GM23338 (cell line): ENCODE data around the gene MED19. TPM values are rescaled to one million over a fixed set of nuclear protein-coding genes. Genes with fewer than 3 reads are reported as not detected.

Experiments
- ATAC-seq: fragments of 200-7000 bp; cut with Tn5 transposase; 3 replicates; pipeline ENCODE4 v1.9.1; 2020
- DNase-seq: peaks from one replicate; pipeline ENCODE4 v3.0.0-alpha.2; 2015; ENCODE audit warnings: low spot score
- H2AFZ ChIP-seq: fragments of 200-600 bp; sonication (generic); 2 replicates; pipeline ENCODE4 v1.8.0; 2016; ENCODE audit warnings: antibody characterized with exemption, mild to moderate bottlenecking, moderate library complexity
- H3F3A ChIP-seq: fragments of 200-600 bp; sonication (generic); replicated peaks from 2 replicates; pipeline ENCODE4 v1.8.0; 2017; ENCODE audit warnings: antibody characterized with exemption, mixed run types, low read depth
- H3K27ac ChIP-seq: fragments of 200-600 bp; sonication (generic); 2 replicates; pipeline ENCODE4 v1.6.1; 2016; ENCODE audit warnings: low read depth
- H3K27me3 ChIP-seq: fragments of 200-600 bp; sonication (generic); 2 replicates; pipeline ENCODE4 v1.8.0; 2016; ENCODE audit warnings: mild to moderate bottlenecking, mixed run types, moderate library complexity; ENCODE audit not compliant: insufficient read depth
- H3K36me3 ChIP-seq: fragments of 200-600 bp; sonication (generic); 2 replicates; pipeline ENCODE4 v1.8.0; 2016; ENCODE audit warnings: mild to moderate bottlenecking; ENCODE audit not compliant: insufficient read depth
- H3K4me1 ChIP-seq: fragments of 200-600 bp; sonication (generic); 2 replicates; pipeline ENCODE4 v1.8.0; 2016; ENCODE audit warnings: mild to moderate bottlenecking, moderate library complexity; ENCODE audit not compliant: insufficient read depth
- H3K4me2 ChIP-seq: fragments of 200-600 bp; sonication (generic); 2 replicates; pipeline ENCODE4 v1.7.1; 2017; ENCODE audit warnings: mixed run types
- H3K4me3 ChIP-seq: fragments of 200-600 bp; sonication (generic); 2 replicates; pipeline ENCODE4 v1.6.1; 2016; ENCODE audit warnings: mixed run types
- H3K79me2 ChIP-seq: fragments of 200-600 bp; sonication (generic); replicated peaks from 2 replicates; pipeline ENCODE4 v1.8.0; 2017; ENCODE audit warnings: mild to moderate bottlenecking; ENCODE audit not compliant: insufficient read depth
- H3K9me2 ChIP-seq: fragments of 200-600 bp; sonication (generic); 2 replicates; pipeline ENCODE4 v1.8.0; 2017; ENCODE audit not compliant: insufficient read depth
- H4K20me1 ChIP-seq: fragments of 200-600 bp; sonication (generic); replicated peaks from 2 replicates; pipeline ENCODE4 v1.8.0; 2017; ENCODE audit warnings: mild to moderate bottlenecking; ENCODE audit not compliant: insufficient read depth
- H3K27ac Mint-ChIP-seq: 2 replicates; pipeline ENCODE4 v1.8.0; 2020; ENCODE audit warnings: inconsistent platforms, mild to moderate bottlenecking, moderate library complexity, mixed read lengths
- H3K27me3 Mint-ChIP-seq: 3 replicates; pipeline ENCODE4 v1.8.0; 2022; ENCODE audit warnings: low read depth, mild to moderate bottlenecking, moderate library complexity, mixed read lengths, inconsistent platforms; ENCODE audit not compliant: insufficient read depth, poor library complexity
- H3K36me3 Mint-ChIP-seq: 3 replicates; pipeline ENCODE4 v1.8.0; 2021; ENCODE audit warnings: low read depth, mild to moderate bottlenecking, inconsistent platforms, moderate library complexity, mixed read lengths
- H3K4me1 Mint-ChIP-seq: 3 replicates; pipeline ENCODE4 v1.8.0; 2020; ENCODE audit warnings: mild to moderate bottlenecking, inconsistent platforms, mixed read lengths
- H3K4me3 Mint-ChIP-seq: 3 replicates; pipeline ENCODE4 v1.8.0; 2021; ENCODE audit warnings: moderate library complexity, mild to moderate bottlenecking, inconsistent platforms, mixed read lengths
- H3K9me3 Mint-ChIP-seq: 3 replicates; pipeline ENCODE4 v1.8.0; 2020; ENCODE audit warnings: moderate library complexity, mild to moderate bottlenecking, inconsistent platforms, mixed read lengths
- CREB1 ChIP-seq: fragments of 250-450 bp; sonication (Bioruptor Pico); IDR thresholded peaks from 2 replicates; pipeline ENCODE4 v1.5.0; 2020; ENCODE audit warnings: low read depth, mild to moderate bottlenecking, moderate library complexity
- ETS1 ChIP-seq: IDR thresholded peaks from 2 replicates; pipeline ENCODE4 v1.6.1; 2016; ENCODE audit warnings: antibody characterized with exemption
- EZH2 ChIP-seq: fragments of 200-600 bp; sonication (generic); IDR thresholded peaks from one replicate; pipeline ENCODE4 v1.8.0; 2017; ENCODE audit warnings: antibody characterized with exemption, mild to moderate bottlenecking, low read depth; ENCODE audit not compliant: unreplicated experiment
- POLR2AphosphoS5 ChIP-seq: IDR thresholded peaks from 2 replicates; pipeline ENCODE4 v1.6.1; 2016; ENCODE audit warnings: antibody characterized with exemption, low read depth
- STAT1 ChIP-seq: IDR thresholded peaks from one replicate; pipeline ENCODE4 v1.6.1; 2016; ENCODE audit warnings: antibody characterized with exemption; ENCODE audit not compliant: unreplicated experiment
- ZNF114 ChIP-seq: fragments of 250-450 bp; sonication (Bioruptor Pico); IDR thresholded peaks from 2 replicates; pipeline ENCODE4 v1.5.0; 2020; ENCODE audit warnings: mild to moderate bottlenecking, moderate library complexity
- ZNF331 ChIP-seq: fragments of 250-450 bp; sonication (Bioruptor Pico); IDR thresholded peaks from 2 replicates; pipeline ENCODE4 v1.5.0; 2020; ENCODE audit warnings: low read depth, mild to moderate bottlenecking, moderate library complexity
- ZNF462 ChIP-seq: fragments of 250-450 bp; sonication (Bioruptor Pico); IDR thresholded peaks from 2 replicates; pipeline ENCODE4 v1.5.0; 2020; ENCODE audit warnings: mild to moderate bottlenecking, moderate library complexity
- polyA plus RNA-seq: library from polyadenylated mRNA; unstranded; fragments of >200 nt; fragmentation: Nextera tagmentation; extraction: Ambion mirVana; gene quantifications from 2 replicates; pipeline ENCODE4 v1.2.1, GENCODE V29; 2016
- total RNA-seq: library from RNA; depleted of rRNA; stranded (reverse); fragments of >200 nt; shearing (Covaris generic); gene quantifications from 2 replicates; pipeline ENCODE4 v1.2.3, GENCODE V29; 2014

Gene MED19
- total and polyA plus RNA-seq, 2 experiments from 2014 or later = 17.7 to 64.9 TPM

- no peak for TF ChIP-seq ZNF462 (CRISPR knock-in tag)
These were observed 44.1 kb downstream of the MED19 start, which contains the start of gene ZDHHC5 (continued) for GRCh38 chr11:57667736-57668433.

DNA sequence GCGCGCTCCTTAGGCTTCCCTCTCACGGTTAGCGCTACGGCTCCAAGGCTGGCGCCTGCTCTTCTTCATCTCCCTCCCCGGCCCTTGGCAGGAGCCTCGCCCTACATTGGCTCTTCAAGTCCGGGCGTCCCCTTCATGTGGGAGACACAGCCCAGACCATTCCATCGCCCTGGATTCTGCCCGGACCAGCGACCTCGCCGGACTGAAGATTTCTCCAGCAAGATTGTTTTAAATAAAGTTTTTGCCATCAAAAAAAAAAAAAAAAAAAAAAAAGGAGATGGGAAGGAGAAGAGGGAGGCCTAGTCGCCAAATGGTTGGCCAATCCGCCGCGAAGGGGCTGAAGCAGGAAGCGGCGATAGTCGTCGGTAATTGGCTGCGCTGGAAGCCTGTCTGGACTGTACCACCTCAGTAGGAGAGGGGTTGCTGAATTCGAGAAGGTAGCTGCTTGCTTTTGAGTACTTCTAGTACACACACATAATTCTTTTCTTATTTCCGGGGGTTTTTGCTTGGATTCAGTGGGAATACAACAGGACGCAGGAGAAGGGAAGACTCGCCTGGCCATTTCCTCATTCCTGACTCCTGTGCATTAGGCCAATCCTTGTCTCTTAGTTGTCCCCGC lies 44.8 kb downstream of the MED19 start:
- peak overlapping the region; percentile 88 for H3K27ac ChIP-seq
- H4K20me1 ChIP-seq = peaks cover 7% of the 10 kb centered on the region; the same call in 1 of the 2 replicates
- no peaks in the 10 kb centered on the region for H3K9me2 ChIP-seq
- ATAC-seq = peak; percentile 76
- H3F3A ChIP-seq = peaks cover 6% of the 10 kb centered on the region
- peaks cover 12% of the 10 kb centered on the region for H3K4me1 Mint-ChIP-seq
- H3K27me3 Mint-ChIP-seq = peaks cover 18% of the 10 kb centered on the region
- H2AFZ ChIP-seq = peak overlapping the region; percentile 53
- peak overlapping the region; percentile 87 for H3K4me3 ChIP-seq
- peak overlapping the region; percentile 80 for H3K4me2 ChIP-seq
- no peaks in the 10 kb centered on the region for H3K27me3 ChIP-seq
- DNase-seq = peak; percentile 99
- peaks cover 40% of the 10 kb centered on the region for H3K79me2 ChIP-seq
- H3K4me1 ChIP-seq = peaks cover 5% of the 10 kb centered on the region; the same call in 1 of the 2 replicates
- peak overlapping the region; percentile 100 for H3K27ac Mint-ChIP-seq
- TF ChIP-seq ZNF114 (no peak), ZNF331 (CRISPR knock-in tag) (no peak), EZH2 (no peak), STAT1 (no peak), ETS1 (peak; percentile 51; the same call in 1 of the 2 replicates), POLR2AphosphoS5 (peak; percentile 68), CREB1 (no peak; the same call in 1 of the 2 replicates)
- peaks cover 2% of the 10 kb centered on the region; the same call in 2 of the 3 replicates for H3K9me3 Mint-ChIP-seq
- H3K4me3 Mint-ChIP-seq = peak overlapping the region; percentile 97
- H3K36me3 ChIP-seq = peaks cover 4% of the 10 kb centered on the region; the same call in 1 of the 2 replicates
- peaks cover 14% of the 10 kb centered on the region for H3K36me3 Mint-ChIP-seq
